Ramos (cell line): ENCODE data around the gene API5.
"Not testable (repeated sequence)": the region's sequence is repeated elsewhere in the genome, so short reads cannot be mapped to it uniquely, and the experiment has no call there.

Experiments used
- in situ Hi-C: fragments of 300-500 bp; cut with MboI; formaldehyde crosslinking; loops from one replicate; pipeline ENCODE4 v1.14.3; 2022; ENCODE audit warnings: low sequenced_read_pairs; ENCODE audit not compliant: unreplicated experiment

Gene API5

DNA sequence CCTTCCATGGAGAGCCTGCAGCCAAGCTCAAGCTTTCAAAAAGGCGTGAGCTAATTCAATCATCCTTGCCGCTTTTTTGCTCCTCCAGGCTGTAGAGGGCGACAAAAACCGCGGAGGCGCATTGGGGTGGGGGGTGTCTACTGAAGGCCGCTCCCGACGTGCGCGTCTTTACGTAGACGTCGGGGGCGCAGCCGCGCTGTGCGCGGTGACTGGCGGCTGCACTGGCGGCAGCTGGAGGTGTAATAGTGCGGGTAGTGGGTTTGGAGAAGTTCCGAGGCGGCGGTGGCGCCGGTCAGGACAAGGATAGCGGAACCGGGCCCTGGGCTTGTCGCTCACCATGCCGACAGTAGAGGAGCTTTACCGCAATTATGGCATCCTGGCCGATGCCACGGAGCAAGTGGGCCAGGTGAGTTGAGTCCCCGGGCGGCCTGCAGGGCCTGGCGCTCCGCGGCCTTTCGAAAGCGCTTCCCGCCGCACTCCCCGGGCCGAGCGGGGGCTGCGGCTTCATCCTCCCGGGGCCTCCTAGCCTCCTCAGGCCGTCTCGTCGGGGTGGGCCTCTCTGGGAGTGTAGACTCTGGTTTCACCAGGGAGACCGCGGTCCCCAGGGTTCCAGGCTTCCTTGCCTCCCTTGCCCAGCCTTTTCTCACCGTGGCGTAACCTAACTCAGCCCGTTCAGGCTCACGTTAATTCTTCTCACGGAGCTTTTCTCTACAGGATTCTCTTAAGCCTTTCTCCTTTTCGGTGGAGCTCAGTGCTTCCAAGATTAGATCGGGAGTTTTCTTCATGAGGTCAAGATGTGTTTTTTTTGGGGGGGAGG, at the start of gene API5:
Gene API5, plus strand, starts transcription at position 206 of the 817 bp plus-strand sequence. Its CDS starts 132 bp downstream, at position 338.
- in situ Hi-C loops: no loop called here

DNA sequence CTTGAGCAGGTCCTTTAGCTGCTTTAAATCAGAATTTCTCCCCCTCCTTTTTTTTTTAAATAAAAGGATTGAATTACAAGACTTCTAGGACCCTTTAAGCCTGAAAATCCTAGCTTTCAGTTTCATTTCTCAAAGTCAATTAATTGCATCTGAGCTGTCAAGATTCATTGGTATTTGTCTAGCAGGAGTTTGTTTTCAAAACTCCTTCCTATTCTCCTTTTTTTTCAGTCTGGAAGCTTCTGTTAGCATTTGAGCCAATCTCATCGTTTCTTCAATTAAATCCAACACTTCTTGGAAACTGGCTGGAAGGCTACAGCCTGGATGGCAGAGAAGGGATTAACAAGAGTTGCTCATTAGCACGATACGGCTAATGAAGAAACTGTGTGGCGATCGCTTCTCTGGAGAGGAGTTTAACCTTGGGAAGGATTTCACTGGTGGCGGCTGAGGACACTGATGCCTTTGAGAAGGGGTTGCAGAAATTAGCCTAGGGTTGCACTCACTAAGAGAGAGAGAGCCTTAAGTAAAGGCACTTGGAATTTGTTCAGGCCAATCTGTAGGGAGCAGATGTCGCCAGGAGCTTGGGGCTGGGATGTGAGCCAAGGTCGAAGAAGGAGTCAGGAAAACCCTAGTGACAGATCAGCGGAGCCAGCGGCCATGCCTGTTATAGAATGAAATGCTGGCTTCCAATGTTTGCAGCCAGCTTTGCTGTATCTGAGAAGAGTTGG, 43.8 kb upstream of the API5 start:
- in situ Hi-C loops: no loop called here

DNA sequence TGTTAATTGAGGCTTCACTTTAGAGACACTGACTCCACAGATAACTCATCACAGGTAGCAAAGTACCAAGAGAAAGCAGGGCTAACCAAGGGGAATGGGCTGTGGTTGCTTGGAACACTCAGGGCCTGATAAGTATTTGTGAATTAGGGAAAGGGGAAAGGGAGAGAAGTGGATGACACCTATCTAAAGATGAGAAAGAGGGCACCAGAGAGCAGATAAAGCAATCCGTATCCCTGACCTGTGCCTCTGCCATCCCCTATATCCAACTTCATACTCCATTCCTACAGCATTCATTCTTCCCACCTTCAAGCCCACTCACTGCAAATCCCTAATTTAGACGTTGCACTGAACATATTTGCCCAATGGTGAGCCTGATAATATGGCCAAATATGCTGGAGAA, 43.0 kb upstream of the API5 start:
- in situ Hi-C loops: no loop called here

DNA sequence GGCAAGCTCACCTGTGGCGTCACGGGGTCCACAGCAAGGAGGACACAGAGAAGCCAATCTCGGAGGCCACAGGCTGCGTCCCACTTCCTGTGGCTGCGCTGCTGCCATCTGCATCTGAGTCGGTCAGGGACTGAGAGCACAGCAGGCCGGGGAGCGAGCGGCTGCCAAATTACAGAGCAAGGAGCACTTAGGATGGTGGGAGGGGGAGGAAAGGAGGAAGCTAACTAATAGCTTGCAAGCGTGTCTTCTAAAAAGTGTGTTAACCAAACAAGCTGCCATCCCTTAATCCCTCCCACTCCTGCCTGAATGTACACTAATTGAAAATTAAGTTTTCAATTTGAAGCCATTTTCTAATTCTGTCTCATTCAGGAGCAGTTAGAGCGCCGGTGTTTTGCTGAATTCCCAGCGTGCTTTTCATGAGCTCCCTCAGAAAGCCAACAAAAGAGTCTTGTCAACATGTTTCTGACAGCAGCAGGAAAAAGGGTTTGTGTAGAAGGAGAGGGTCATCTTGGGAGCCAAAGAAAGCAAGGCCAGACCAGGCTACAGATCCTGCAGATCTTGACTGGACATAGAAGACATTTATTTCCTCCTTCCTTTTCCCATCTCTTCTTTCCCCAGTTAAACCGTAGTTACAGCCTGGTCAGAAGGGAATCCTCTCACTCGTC, 42.4 kb upstream of the API5 start:
- in situ Hi-C loops: no loop called here

DNA sequence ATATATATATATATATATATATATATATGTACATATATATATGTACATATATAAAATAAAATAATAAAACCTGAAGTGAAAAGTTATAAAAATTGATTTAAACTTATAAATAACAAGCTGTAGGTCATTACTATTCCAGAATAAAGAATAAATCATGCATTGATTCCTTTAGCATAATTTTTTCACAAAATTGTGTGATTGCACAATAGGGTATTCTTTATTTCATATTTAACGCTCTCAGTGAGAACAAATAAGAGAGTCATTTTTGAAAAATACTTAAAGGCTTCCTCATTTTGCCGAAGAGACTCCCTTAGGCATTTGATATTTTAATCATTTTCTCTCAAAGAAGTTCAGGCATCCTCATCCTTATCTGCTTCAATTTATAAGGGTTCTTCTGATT, 41.3 kb upstream of the API5 start:
- in situ Hi-C loops: no loop called here

DNA sequence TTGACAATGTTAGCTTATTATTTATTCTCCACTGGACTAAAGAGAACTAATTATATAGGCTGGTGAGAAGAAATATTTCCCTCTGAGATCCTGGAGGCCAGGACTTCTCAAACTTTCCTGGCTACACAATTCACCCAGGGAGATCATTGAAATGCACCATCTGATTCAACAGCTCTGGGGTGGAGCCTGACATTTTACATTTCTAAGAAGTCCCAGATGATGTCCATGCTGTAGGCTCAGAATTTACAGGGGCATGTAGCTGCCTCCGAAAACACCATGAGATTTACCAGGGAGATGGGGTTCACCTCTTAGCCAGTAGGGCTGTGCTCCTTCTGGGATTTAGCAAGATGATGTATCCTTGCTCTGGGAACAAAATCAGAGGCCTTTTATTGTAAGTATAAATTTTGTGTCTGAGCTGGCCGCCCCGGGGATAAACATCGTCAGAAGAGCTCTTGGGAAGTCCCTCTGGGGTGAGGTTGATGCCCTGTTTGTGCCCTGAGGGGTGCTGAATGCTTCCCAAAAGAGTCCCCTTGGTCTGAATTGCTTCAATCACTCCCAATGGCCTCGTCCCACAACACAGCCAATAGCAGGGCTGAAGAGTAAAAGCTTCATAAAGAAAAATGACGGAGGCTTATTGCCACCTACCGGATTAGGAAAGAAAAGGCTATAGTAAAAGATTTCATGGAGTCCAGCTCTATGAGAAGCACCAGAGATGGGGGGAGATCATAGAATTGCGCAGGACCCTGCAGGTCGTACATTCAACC, 33.4 kb upstream of the API5 start:
- in situ Hi-C loops: loop anchor here (25.0 kb wide), 1 partner anchor 1816 kb away; the partner anchor contains the start of gene LRRC4C

DNA sequence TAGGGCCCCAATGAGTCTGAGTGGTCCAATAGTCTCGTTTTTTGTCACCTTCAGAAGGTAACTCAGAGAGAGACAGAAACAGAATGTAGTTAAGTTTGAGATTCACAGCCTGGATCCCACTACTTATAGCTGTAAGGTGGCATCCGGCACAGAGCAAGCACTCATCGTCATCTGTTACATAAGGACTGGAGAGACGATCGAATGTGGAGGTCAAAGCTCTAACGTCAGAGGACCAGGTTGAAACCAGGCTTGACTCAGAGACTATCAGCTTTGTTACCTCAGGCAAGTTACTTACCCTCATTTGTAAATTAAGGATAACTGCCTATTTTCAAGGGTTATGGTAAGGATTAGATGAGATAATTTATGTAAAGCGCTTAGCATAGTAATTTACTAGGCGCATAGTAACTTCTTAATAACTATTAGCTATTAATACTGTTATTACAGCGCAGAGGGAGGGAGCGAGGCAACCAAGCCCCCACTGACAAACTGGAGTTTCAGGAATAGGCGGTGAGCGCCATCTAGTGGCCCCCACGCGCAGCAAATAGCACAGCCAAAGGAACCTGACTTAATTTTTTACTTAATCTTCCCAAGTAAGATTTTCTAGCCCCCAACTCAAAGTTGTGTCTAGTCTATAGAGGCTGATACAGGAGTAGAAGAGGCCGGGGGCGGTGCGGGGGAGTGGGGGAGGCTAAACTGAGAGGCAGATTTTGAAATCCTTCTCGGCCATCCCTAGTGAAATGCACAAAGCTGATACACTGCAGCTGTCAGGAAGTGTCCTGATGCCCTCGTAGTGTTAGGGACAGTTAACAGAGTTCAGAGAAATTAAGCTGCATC, 29.0 kb upstream of the API5 start:
- in situ Hi-C loops: loop anchor here (10.0 to 25.0 kb wide), 2 partner anchors 508 to 1821 kb away; partner anchors contain the start of gene LRRC4C

DNA sequence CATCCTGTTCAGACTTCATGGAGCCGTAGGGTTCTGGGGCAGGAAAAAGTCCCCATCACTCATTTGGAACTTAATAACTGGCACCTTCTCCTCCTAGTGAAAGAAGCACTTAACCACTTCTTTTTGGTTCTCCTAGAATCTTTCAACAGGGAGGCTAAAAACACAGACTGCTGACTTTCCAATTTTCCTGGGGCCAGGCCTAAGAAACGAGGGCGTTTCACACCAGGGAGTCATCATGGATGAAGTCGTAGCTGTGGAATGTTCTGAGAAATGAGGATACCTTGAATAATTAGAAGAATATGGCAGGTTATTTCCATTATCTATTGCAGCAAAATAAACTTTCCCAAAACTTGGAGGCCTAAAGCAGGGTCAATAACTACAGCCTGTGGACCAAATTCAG, 26.0 kb upstream of the API5 start:
- in situ Hi-C loops: loop anchor here (10.0 to 25.0 kb wide), 2 partner anchors 511 to 1824 kb away; partner anchors contain the start of gene LRRC4C

DNA sequence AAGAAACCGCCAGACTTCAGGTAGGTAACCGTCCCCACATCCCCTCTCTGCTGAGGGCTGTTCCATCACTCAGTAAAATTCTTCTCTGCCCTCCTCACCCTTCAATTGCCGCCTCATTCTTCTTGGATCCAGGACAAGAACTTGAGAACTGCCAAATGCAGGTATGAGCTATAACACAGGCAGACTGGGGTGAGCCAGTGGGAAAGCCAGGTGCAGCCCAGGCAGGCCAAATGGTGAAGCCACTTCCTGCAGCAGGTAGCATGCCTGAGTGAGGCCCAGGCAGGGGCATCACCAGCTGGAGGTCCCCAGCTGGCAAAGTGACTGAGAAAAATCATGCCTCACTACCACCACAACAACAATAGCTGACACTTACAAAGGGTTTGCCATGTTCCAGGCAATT, 22.4 kb upstream of the API5 start:
- in situ Hi-C loops: loop anchor here (10.0 to 25.0 kb wide), 2 partner anchors 515 to 1827 kb away; partner anchors contain the start of gene LRRC4C

DNA sequence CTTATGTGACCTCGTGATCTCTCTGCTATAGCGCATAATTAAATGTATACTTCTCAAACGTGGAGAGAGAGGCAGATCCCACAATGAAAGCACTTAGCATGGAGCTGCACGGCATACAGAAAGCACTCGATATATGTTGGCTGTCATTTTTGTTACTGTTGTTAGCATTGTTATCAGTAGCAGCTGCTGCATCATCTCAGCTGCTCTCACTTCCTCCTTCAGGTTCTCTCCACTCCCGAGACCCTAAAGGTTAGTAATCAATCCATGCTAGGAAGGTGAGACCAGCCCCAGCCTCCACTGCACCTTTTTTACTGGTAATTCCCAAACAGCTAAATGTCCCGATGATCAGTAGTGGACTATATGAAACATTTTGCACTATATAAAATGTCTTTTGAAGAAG, 13.4 kb upstream of the API5 start:
- in situ Hi-C loops: loop anchor here (25.0 kb wide), 1 partner anchor 1836 kb away; the partner anchor contains the start of gene LRRC4C

DNA sequence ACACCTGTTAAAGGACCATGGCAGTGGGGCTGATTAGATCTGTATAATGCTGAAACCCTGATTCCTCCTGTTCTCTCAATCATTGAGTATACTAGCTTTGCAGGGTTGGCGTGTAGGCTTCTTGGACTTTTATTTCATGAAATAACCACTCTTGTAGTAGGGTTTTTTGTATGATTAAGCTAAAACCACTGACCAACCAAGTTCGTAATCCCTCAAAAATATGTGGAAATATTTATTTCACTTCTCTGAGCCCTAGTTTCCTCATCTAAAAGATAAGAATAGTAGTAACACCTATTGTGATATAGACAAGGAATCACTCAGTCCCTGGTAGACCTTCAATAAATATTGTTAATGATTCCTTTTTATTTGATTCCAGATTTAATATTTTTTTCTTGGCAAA, 4.2 kb downstream of the API5 start:
- in situ Hi-C loops: no loop called here

DNA sequence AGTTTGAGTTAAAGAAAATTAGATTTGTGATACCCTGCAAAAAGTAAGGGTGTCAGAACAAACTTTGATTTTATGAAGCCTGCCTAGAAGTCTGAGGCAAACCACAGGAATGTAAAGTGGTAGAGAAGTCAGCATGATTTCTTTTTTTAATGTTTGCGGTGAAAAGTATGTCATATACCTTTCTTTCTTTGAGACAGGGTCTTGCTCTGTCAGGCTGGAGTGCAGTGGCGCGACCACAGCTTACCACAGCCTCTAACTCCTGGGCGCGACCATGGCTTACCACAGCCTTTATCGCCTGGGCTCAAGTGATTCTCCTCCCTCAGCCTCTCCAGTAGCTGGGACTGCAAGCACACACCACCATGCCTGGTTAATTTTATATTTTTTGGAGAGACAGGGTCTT, 4.7 kb downstream of the API5 start:
- in situ Hi-C loops: no loop called here

DNA sequence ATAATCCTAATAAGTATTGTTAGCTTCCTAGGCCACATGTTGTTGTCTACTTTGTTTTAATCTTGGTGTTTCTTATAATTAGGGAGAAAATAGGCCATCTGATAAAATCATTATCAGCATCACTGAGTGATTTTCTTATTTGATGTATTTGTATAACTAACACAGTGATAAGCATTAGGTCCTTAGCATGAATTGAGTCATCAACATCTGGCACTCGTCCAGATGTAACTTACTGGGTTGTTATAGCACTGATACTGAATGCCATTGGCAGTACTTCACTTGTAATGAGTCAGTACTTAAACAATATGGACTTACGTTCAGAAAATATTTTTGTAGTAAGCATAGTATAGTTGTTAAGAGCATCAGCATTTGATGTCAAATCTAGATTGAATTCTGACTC, 16.2 kb downstream of the API5 start:
- in situ Hi-C loops: no loop called here

DNA sequence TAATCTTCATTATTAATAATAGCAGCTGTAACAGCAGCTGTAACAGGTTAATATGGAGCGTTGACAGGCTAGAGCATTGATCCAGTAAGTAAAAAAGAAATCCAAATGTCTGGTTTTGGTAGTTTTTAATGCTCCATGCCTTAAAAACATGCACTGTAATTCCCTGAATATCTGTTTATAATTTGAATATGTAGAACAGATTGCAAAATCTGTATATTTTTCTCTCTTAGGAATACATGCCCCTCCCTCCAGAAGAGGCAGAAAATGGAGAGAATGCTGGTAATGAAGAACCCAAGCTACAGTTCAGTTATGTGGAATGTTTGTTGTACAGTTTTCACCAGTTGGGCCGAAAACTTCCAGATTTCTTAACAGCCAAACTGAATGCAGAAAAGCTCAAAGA, 16.7 kb downstream of the API5 start:
- in situ Hi-C loops: no loop called here

DNA sequence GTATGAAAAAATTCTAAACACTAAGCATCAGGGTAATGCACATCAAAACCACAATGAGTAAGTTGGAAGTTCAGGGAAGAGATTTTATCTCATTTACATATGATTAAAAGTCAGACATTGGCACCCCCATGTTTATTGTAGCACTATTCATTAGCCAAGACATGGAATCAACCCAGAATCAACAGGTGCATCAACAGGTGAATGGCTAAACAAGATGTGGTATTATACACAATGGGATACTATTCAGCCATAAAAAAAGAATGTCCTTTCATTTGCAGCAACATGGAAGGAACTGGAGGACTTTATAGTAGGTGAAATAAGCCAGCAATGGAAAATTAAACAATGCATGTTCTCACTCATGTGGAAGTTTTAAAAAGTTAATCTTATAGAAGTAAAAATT, 29.4 kb downstream of the API5 start:
- in situ Hi-C loops: no loop called here

DNA sequence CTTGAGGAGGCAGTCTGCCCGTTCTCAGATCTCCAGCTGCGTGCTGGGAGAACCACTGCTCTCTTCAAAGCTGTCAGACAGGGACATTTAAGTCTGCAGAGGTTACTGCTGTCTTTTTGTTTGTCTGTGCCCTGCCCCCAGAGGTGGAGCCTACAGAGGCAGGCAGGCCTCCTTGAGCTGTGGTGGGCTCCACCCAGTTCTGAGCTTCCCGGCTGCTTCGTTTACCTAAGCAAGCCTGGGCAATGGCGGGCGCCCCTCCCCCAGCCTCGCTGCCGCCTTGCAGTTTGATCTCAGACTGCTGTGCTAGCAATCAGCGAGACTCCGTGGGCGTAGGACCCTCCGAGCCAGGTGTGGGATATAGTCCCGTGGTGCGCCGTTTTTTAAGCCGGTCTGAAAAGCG, 39.6 kb downstream of the API5 start:
- in situ Hi-C loops: not testable (repeated sequence)

DNA sequence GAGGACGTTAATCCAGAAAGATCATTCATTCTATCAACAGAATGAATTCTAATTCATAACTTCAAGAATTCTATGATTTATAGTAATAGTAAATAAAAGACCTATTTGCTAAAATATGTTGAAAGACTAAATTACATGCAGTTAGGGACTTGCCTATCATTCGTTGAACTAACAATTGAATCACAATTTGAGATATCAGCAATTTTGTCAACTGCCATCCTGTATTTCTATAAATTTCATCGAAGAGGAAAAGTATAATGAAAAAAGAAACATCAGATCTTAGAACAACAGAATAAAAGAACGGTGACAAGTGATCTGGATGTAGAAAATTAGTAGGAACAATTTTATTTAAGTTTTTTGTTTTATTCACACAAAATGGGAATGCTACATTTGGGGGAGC, 42.5 kb downstream of the API5 start:
- in situ Hi-C loops: no loop called here

DNA sequence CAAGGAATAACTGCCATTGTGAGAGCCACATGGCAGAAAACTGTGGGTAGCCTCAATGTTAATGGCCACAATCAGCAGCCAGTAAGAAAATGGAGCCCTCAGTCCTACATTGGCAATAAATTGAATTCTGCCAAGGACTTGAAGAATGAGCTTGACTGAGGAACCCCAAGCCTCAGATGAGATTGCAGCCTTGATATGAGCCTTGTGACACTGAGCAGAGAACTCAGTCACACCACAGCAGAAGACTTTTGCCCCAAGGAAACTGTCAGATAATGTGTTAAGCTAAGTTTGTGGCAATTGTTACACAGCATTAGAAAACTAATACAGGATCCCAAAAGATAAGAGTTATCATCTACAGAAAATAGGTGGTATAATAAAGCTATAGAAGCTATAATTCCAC, 44.5 kb downstream of the API5 start:
- in situ Hi-C loops: no loop called here

DNA sequence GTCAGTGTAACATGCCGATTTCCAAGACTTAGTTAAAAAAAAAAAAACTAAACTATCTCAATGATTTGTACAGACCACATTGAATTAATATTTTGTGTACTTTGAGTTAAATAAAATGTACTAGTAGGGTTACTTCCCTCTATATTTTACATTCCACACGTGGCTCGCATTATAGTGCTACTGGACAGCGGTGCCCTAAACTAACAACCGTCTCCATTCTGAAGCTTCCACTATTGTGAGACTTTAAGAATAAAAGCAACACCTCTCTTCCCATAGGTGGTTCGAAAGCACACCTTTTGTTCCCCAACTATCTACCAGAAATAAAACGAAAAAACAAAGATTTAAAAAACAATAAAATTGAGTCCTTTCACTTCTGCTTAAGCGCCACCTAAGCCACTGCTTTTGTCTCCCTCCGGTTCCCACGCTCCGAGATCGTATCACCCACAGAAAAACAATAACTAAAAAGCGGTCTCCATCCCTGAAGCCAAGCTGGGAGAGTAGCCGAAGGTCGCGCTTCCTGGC, 46.5 kb downstream of the API5 start:
- in situ Hi-C loops: no loop called here
